ENCODE data around the gene GCNT1. TPM values are rescaled to one million over a fixed set of nuclear protein-coding genes. Genes with fewer than 3 reads are reported as not detected.

The GCNT1 gene
- 10.8 and 13.1 TPM in 2 replicates for total RNA-seq (2014; rRNA removed; shearing (Covaris generic); ENCODE audit: low replicate concordance)

GRCh38 chr9:76458903-76459693 is at the start of gene GCNT1:
Gene GCNT1, plus strand, starts transcription at chr9:76459182. Its CDS starts 43,200 bp downstream, at chr9:76502382.
- H3K9me3 ChIP-seq (ENCODE audit: low read length), result no peaks in the 10 kb centered on the region
- DNase-seq, result peak; percentile 97
- H3K36me3 ChIP-seq (ENCODE audit: insufficient read depth, low read length), result no peaks in the 10 kb centered on the region
- no peaks in the 10 kb centered on the region for H3K9me2 ChIP-seq (replicated peaks; ENCODE audit: insufficient read depth, low read length)
- peak within 1 kb of the TSS; percentile 98 for H3K4me3 ChIP-seq (ENCODE audit: low read length)
- peak within 1 kb of the TSS; percentile 91 for H3K4me2 ChIP-seq (ENCODE audit: low read depth, low read length, poor library complexity, severe bottlenecking)
- peak within 1 kb of the TSS; percentile 95 for H2AFZ ChIP-seq (ENCODE audit: low read length)
- peak within 1 kb of the TSS; percentile 55 for H3K27ac ChIP-seq (ENCODE audit: low read length)
- H3K9ac ChIP-seq (ENCODE audit: low read length), result peak within 1 kb of the TSS; percentile 84
- H3K79me2 ChIP-seq (ENCODE audit: low read length), result peaks cover 10% of the 10 kb centered on the region; the same call in 1 of the 2 replicates
- peaks cover 56% of the 10 kb centered on the region for H3K4me1 ChIP-seq (ENCODE audit: low read length)
- no peaks in the 10 kb centered on the region for H3K27me3 ChIP-seq (ENCODE audit: low read length)
- no peaks in the 10 kb centered on the region for H4K20me1 ChIP-seq (ENCODE audit: insufficient read depth, low read depth, low read length)

- H3K79me2 ChIP-seq (ENCODE audit: low read length), result no peaks in the 10 kb centered on the region
- no peaks in the 10 kb centered on the region for H3K4me1 ChIP-seq (ENCODE audit: low read length)
- H3K9ac ChIP-seq (ENCODE audit: low read length), result no peak overlapping the region
- H2AFZ ChIP-seq (ENCODE audit: low read length), result no peak overlapping the region
- no peaks in the 10 kb centered on the region for H3K9me3 ChIP-seq (ENCODE audit: low read length)
- H3K4me2 ChIP-seq (ENCODE audit: low read depth, low read length, poor library complexity, severe bottlenecking), result no peak overlapping the region
- no peak overlapping the region for H3K4me3 ChIP-seq (ENCODE audit: low read length)
- DNase-seq, result no peak
- H4K20me1 ChIP-seq (ENCODE audit: insufficient read depth, low read depth, low read length), result no peaks in the 10 kb centered on the region
- H3K27ac ChIP-seq (ENCODE audit: low read length), result no peak overlapping the region
- H3K36me3 ChIP-seq (ENCODE audit: insufficient read depth, low read length), result no peaks in the 10 kb centered on the region
- no peaks in the 10 kb centered on the region for H3K9me2 ChIP-seq (replicated peaks; ENCODE audit: insufficient read depth, low read length)
- H3K27me3 ChIP-seq (ENCODE audit: low read length), result no peaks in the 10 kb centered on the region
Observed at GRCh38 chr9:76412638-76413037, 46.3 kb upstream of the GCNT1 start.

GRCh38 chr9:76413658-76414057 is 45.3 kb upstream of the GCNT1 start:
- no peak for DNase-seq
- Histone ChIP-seq H3K27me3 (ENCODE audit: low read length) (no peaks in the 10 kb centered on the region), H3K36me3 (ENCODE audit: insufficient read depth, low read length) (no peaks in the 10 kb centered on the region), H3K9ac (ENCODE audit: low read length) (no peak overlapping the region), H3K27ac (ENCODE audit: low read length) (no peak overlapping the region), H3K4me1 (ENCODE audit: low read length) (no peaks in the 10 kb centered on the region), H3K9me3 (ENCODE audit: low read length) (no peaks in the 10 kb centered on the region), H2AFZ (ENCODE audit: low read length) (no peak overlapping the region), H3K79me2 (ENCODE audit: low read length) (no peaks in the 10 kb centered on the region), H4K20me1 (ENCODE audit: insufficient read depth, low read depth, low read length) (no peaks in the 10 kb centered on the region), H3K9me2 (replicated peaks; ENCODE audit: insufficient read depth, low read length) (no peaks in the 10 kb centered on the region), H3K4me3 (ENCODE audit: low read length) (no peak overlapping the region), H3K4me2 (ENCODE audit: low read depth, low read length, poor library complexity, severe bottlenecking) (no peak overlapping the region)

- H3K9me3 ChIP-seq (ENCODE audit: low read length), result no peaks in the 10 kb centered on the region
- no peak overlapping the region for H3K9ac ChIP-seq (ENCODE audit: low read length)
- no peaks in the 10 kb centered on the region for H3K79me2 ChIP-seq (ENCODE audit: low read length)
- H3K27me3 ChIP-seq (ENCODE audit: low read length), result no peaks in the 10 kb centered on the region
- no peak overlapping the region for H3K4me3 ChIP-seq (ENCODE audit: low read length)
- H3K4me1 ChIP-seq (ENCODE audit: low read length), result no peaks in the 10 kb centered on the region
- H3K9me2 ChIP-seq (replicated peaks; ENCODE audit: insufficient read depth, low read length), result no peaks in the 10 kb centered on the region
- no peak overlapping the region for H3K4me2 ChIP-seq (ENCODE audit: low read depth, low read length, poor library complexity, severe bottlenecking)
- H3K27ac ChIP-seq (ENCODE audit: low read length), result no peak overlapping the region
- H4K20me1 ChIP-seq (ENCODE audit: insufficient read depth, low read depth, low read length), result no peaks in the 10 kb centered on the region
- no peak overlapping the region for H2AFZ ChIP-seq (ENCODE audit: low read length)
- DNase-seq, result no peak
- H3K36me3 ChIP-seq (ENCODE audit: insufficient read depth, low read length), result no peaks in the 10 kb centered on the region
Observed at GRCh38 chr9:76414661-76415060, 44.3 kb upstream of the GCNT1 start.

- Histone ChIP-seq H3K4me2 (ENCODE audit: low read depth, low read length, poor library complexity, severe bottlenecking) (no peak overlapping the region), H3K4me1 (ENCODE audit: low read length) (no peaks in the 10 kb centered on the region), H3K27me3 (ENCODE audit: low read length) (no peaks in the 10 kb centered on the region), H3K4me3 (ENCODE audit: low read length) (no peak overlapping the region), H3K27ac (ENCODE audit: low read length) (no peak overlapping the region), H3K9ac (ENCODE audit: low read length) (no peak overlapping the region), H3K36me3 (ENCODE audit: insufficient read depth, low read length) (no peaks in the 10 kb centered on the region), H3K79me2 (ENCODE audit: low read length) (no peaks in the 10 kb centered on the region), H3K9me3 (ENCODE audit: low read length) (no peaks in the 10 kb centered on the region), H3K9me2 (replicated peaks; ENCODE audit: insufficient read depth, low read length) (no peaks in the 10 kb centered on the region), H4K20me1 (ENCODE audit: insufficient read depth, low read depth, low read length) (no peaks in the 10 kb centered on the region), H2AFZ (ENCODE audit: low read length) (no peak overlapping the region)
- DNase-seq, result no peak
Observed at GRCh38 chr9:76415154-76415553, 43.8 kb upstream of the GCNT1 start.

GRCh38 chr9:76415731-76416130 is 43.3 kb upstream of the GCNT1 start:
- Histone ChIP-seq H3K4me3 (ENCODE audit: low read length) (no peak overlapping the region), H3K36me3 (ENCODE audit: insufficient read depth, low read length) (no peaks in the 10 kb centered on the region), H3K9me2 (replicated peaks; ENCODE audit: insufficient read depth, low read length) (no peaks in the 10 kb centered on the region), H3K79me2 (ENCODE audit: low read length) (no peaks in the 10 kb centered on the region), H3K27me3 (ENCODE audit: low read length) (no peaks in the 10 kb centered on the region), H3K9ac (ENCODE audit: low read length) (no peak overlapping the region), H3K27ac (ENCODE audit: low read length) (no peak overlapping the region), H3K4me2 (ENCODE audit: low read depth, low read length, poor library complexity, severe bottlenecking) (no peak overlapping the region), H2AFZ (ENCODE audit: low read length) (no peak overlapping the region), H4K20me1 (ENCODE audit: insufficient read depth, low read depth, low read length) (no peaks in the 10 kb centered on the region), H3K9me3 (ENCODE audit: low read length) (no peaks in the 10 kb centered on the region), H3K4me1 (ENCODE audit: low read length) (no peaks in the 10 kb centered on the region)
- no peak for DNase-seq

- H3K4me1 ChIP-seq (ENCODE audit: low read length), result no peaks in the 10 kb centered on the region
- no peaks in the 10 kb centered on the region for H3K9me2 ChIP-seq (replicated peaks; ENCODE audit: insufficient read depth, low read length)
- H3K4me3 ChIP-seq (ENCODE audit: low read length), result no peak overlapping the region
- H3K27me3 ChIP-seq (ENCODE audit: low read length), result no peaks in the 10 kb centered on the region
- no peak overlapping the region for H3K27ac ChIP-seq (ENCODE audit: low read length)
- H3K9me3 ChIP-seq (ENCODE audit: low read length), result no peaks in the 10 kb centered on the region
- no peak overlapping the region for H3K4me2 ChIP-seq (ENCODE audit: low read depth, low read length, poor library complexity, severe bottlenecking)
- H4K20me1 ChIP-seq (ENCODE audit: insufficient read depth, low read depth, low read length), result no peaks in the 10 kb centered on the region
- H3K79me2 ChIP-seq (ENCODE audit: low read length), result no peaks in the 10 kb centered on the region
- no peak overlapping the region for H2AFZ ChIP-seq (ENCODE audit: low read length)
- H3K9ac ChIP-seq (ENCODE audit: low read length), result no peak overlapping the region
- H3K36me3 ChIP-seq (ENCODE audit: insufficient read depth, low read length), result no peaks in the 10 kb centered on the region
- no peak for DNase-seq
Observed at GRCh38 chr9:76417394-76417793, 41.6 kb upstream of the GCNT1 start.

- no peak overlapping the region for H3K4me2 ChIP-seq (ENCODE audit: low read depth, low read length, poor library complexity, severe bottlenecking)
- H3K27ac ChIP-seq (ENCODE audit: low read length), result no peak overlapping the region
- H3K4me3 ChIP-seq (ENCODE audit: low read length), result no peak overlapping the region
- no peaks in the 10 kb centered on the region for H3K9me2 ChIP-seq (replicated peaks; ENCODE audit: insufficient read depth, low read length)
- no peak overlapping the region for H2AFZ ChIP-seq (ENCODE audit: low read length)
- DNase-seq, result peak; percentile 66
- H3K9me3 ChIP-seq (ENCODE audit: low read length), result no peaks in the 10 kb centered on the region
- H3K79me2 ChIP-seq (ENCODE audit: low read length), result no peaks in the 10 kb centered on the region
- H3K36me3 ChIP-seq (ENCODE audit: insufficient read depth, low read length), result no peaks in the 10 kb centered on the region
- no peaks in the 10 kb centered on the region for H3K4me1 ChIP-seq (ENCODE audit: low read length)
- no peaks in the 10 kb centered on the region for H4K20me1 ChIP-seq (ENCODE audit: insufficient read depth, low read depth, low read length)
- no peak overlapping the region for H3K9ac ChIP-seq (ENCODE audit: low read length)
- no peaks in the 10 kb centered on the region for H3K27me3 ChIP-seq (ENCODE audit: low read length)
Observed at GRCh38 chr9:76419782-76420380, 39.1 kb upstream of the GCNT1 start.
